PC-9 (cell line): ENCODE measurements around the gene GLT8D2. TPM values are rescaled to one million over a fixed set of nuclear protein-coding genes. Genes with fewer than 3 reads are reported as not detected.

ENCODE experiments used
- BruUV-seq: library from RNA; stranded (reverse); fragments of 400-500 nt; replicated peaks from 2 replicates; lab custom pipeline; 2021; lab: Mats Ljungman, UMichigan
- CTCF ChIA-PET: fragments of 300-600 bp; sonication (Branson Sonifier 250); formaldehyde crosslinking; loops from one replicate; lab custom pipeline; 2022; ENCODE audit warnings: antibody characterized with exemption; lab: Charles Lee
- POLR2A ChIA-PET: fragments of 300-600 bp; sonication (Branson Sonifier 250); formaldehyde crosslinking; loops from one replicate; lab custom pipeline; 2022; ENCODE audit warnings: antibody characterized with exemption; ENCODE audit not compliant: unreplicated experiment; lab: Charles Lee
- DNase-seq, 2 experiments: peaks; one replicate each; pipeline versions ENCODE4 v3.0.0 to v3.0.0-alpha.2; 2015 to 2022; ENCODE audit warnings: mixed read lengths in 1 of 2
- H2AFZ ChIP-seq: fragments of 200-600 bp; sonication (generic); 2 replicates; pipeline ENCODE4 v1.8.1; 2017; ENCODE audit warnings: antibody characterized with exemption
- H3F3A ChIP-seq: fragments of 200-600 bp; sonication (generic); 2 replicates; pipeline ENCODE4 v1.8.1; 2017; ENCODE audit warnings: antibody characterized with exemption, mild to moderate bottlenecking, low read depth; ENCODE audit not compliant: insufficient read depth
- H3K27ac ChIP-seq: fragments of 200-600 bp; sonication (generic); 2 replicates; pipeline ENCODE4 v1.6.1; 2016; ENCODE audit warnings: mixed run types
- H3K27me3 ChIP-seq: fragments of 200-600 bp; sonication (generic); 2 replicates; pipeline ENCODE4 v1.6.1; 2016; ENCODE audit warnings: low read depth, mixed run types; ENCODE audit not compliant: insufficient read depth
- H3K36me3 ChIP-seq: fragments of 200-600 bp; sonication (generic); 2 replicates; pipeline ENCODE4 v1.6.1; 2016; ENCODE audit warnings: low read depth, mixed run types
- H3K4me1 ChIP-seq: fragments of 200-600 bp; sonication (generic); replicated peaks from 2 replicates; pipeline ENCODE4 v1.6.1; 2016; ENCODE audit warnings: mixed run types; ENCODE audit not compliant: insufficient read depth
- H3K4me2 ChIP-seq: fragments of 200-600 bp; sonication (generic); 2 replicates; pipeline ENCODE4 v1.6.1; 2017; ENCODE audit warnings: mixed run types
- H3K4me3 ChIP-seq: fragments of 200-600 bp; sonication (generic); 2 replicates; pipeline ENCODE4 v1.6.1; 2016; ENCODE audit warnings: mixed run types
- H3K79me2 ChIP-seq: fragments of 200-600 bp; sonication (generic); 2 replicates; pipeline ENCODE4 v1.6.1; 2017; ENCODE audit warnings: low read depth, mixed run types
- H3K9me2 ChIP-seq: fragments of 200-600 bp; sonication (generic); 2 replicates; pipeline ENCODE4 v1.8.1; 2017; ENCODE audit warnings: mild to moderate bottlenecking; ENCODE audit not compliant: insufficient read depth
- H3K9me3 ChIP-seq: fragments of 200-600 bp; sonication (generic); 2 replicates; pipeline ENCODE4 v1.8.1; 2016; ENCODE audit warnings: low read depth; ENCODE audit not compliant: insufficient read depth
- H4K20me1 ChIP-seq: fragments of 200-600 bp; sonication (generic); 2 replicates; pipeline ENCODE4 v1.8.1; 2017; ENCODE audit not compliant: insufficient read depth
- CTCF ChIP-seq: fragments of 200-600 bp; sonication (generic); conservative IDR thresholded peaks from 2 replicates; pipeline ENCODE4 v1.6.1; 2017; ENCODE audit warnings: mixed run types, antibody characterized with exemption, mild to moderate bottlenecking, moderate library complexity
- EZH2 ChIP-seq: fragments of 200-600 bp; sonication (generic); IDR thresholded peaks from 2 replicates; pipeline ENCODE4 v1.8.0; 2017; ENCODE audit warnings: antibody characterized with exemption, low read depth
- intact Hi-C: fragments of 100-400 bp; cut with micrococcal nuclease; formaldehyde crosslinking; loops from one replicate; pipeline ENCODE4 v1.10.0; 2022; ENCODE audit not compliant: unreplicated experiment
- total RNA-seq: library from RNA; stranded (reverse); gene quantifications from 2 replicates; pipeline ENCODE4 v1.2.3, GENCODE V29; 2021

Gene GLT8D2
- total RNA-seq, 1 experiment from 2014 or later: 0.31 TPM

- H3K27me3 ChIP-seq: no peaks in the 10 kb centered on the region
- CTCF ChIA-PET: no interaction called here
- DNase-seq: no peak
- no peaks in the 10 kb centered on the region for H3K4me1 ChIP-seq
- TF ChIP-seq CTCF: no peak
- TF ChIP-seq EZH2: no peak
- no peaks in the 10 kb centered on the region for H3K79me2 ChIP-seq
- intact Hi-C loops: no loop called here
- no peaks in the 10 kb centered on the region for H4K20me1 ChIP-seq
- no peaks in the 10 kb centered on the region for H3K9me2 ChIP-seq
- no peak overlapping the region for H2AFZ ChIP-seq
- no peak overlapping the region for H3K4me3 ChIP-seq
- no peaks in the 10 kb centered on the region for H3K36me3 ChIP-seq
- no peaks in the 10 kb centered on the region for H3F3A ChIP-seq
- H3K27ac ChIP-seq: no peak overlapping the region
- POLR2A ChIA-PET: no interaction called here
- no peaks in the 10 kb centered on the region for H3K9me3 ChIP-seq
- BruUV-seq: no TSS peak
- no peak overlapping the region for H3K4me2 ChIP-seq
Observed at GRCh38 chr12:104073699-104074098, 23.7 kb upstream of the GLT8D2 start.

GRCh38 chr12:104072099-104072498, 22.1 kb upstream of the GLT8D2 start:
- CTCF ChIA-PET: no interaction called here
- Histone ChIP-seq H3K9me3 (no peaks in the 10 kb centered on the region), H3K27me3 (no peaks in the 10 kb centered on the region), H3K36me3 (no peaks in the 10 kb centered on the region), H3K79me2 (no peaks in the 10 kb centered on the region), H3K9me2 (no peaks in the 10 kb centered on the region), H3K27ac (no peak overlapping the region), H3K4me3 (no peak overlapping the region), H4K20me1 (no peaks in the 10 kb centered on the region), H3K4me1 (no peaks in the 10 kb centered on the region), H3K4me2 (no peak overlapping the region), H3F3A (0 out of 2 replicates have a peak, but pooled peaks cover 6% of the 10 kb centered on the region), H2AFZ (no peak overlapping the region)
- no peak for DNase-seq
- BruUV-seq: no TSS peak
- POLR2A ChIA-PET: no interaction called here
- no peak for TF ChIP-seq CTCF
- no peak for TF ChIP-seq EZH2
- intact Hi-C loops: no loop called here

- POLR2A ChIA-PET: interaction anchor here (0.6 kb wide), 1 partner anchor 523 kb away, joined by 3 read pairs; no protein-coding TSS in a partner anchor
Observed at GRCh38 chr12:104064842-104065427, 14.9 kb upstream of the GLT8D2 start.

More at GRCh38 chr12:104064842-104065427, 14.9 kb upstream of the GLT8D2 start:
- TF ChIP-seq EZH2 (no peak), CTCF (no peak)
- Histone ChIP-seq H3K79me2 (no peaks in the 10 kb centered on the region), H3K4me1 (peaks cover 12% of the 10 kb centered on the region), H2AFZ (peak overlapping the region; percentile 95), H3K9me3 (no peaks in the 10 kb centered on the region), H3K9me2 (no peaks in the 10 kb centered on the region), H3F3A (peaks cover 11% of the 10 kb centered on the region; the same call in 1 of the 2 replicates), H3K36me3 (no peaks in the 10 kb centered on the region), H4K20me1 (no peaks in the 10 kb centered on the region), H3K27ac (no peak overlapping the region), H3K4me2 (peak overlapping the region; percentile 99), H3K27me3 (no peaks in the 10 kb centered on the region), H3K4me3 (peak overlapping the region; percentile 67)
- intact Hi-C loops: no loop called here
- CTCF ChIA-PET: no interaction called here
- no peak for DNase-seq
- BruUV-seq: no TSS peak
